Astrocyte (in vitro differentiated cells and primary cell): ENCODE results near the gene DNAJB12. TPM values are rescaled to one million over a fixed set of nuclear protein-coding genes. Genes with fewer than 3 reads are reported as not detected.
A peak's percentile ranks its signal among the peaks of the same experiment; 100 is the strongest.

Experiments
- DNase-seq: peaks from one replicate; pipeline ENCODE4 v3.0.0-alpha.2; 2010; ENCODE audit warnings: low read depth
- FAIRE-seq: peaks from 2 replicates; lab custom pipeline; 2011; peaks lifted over from hg19 to GRCh38; lab: Jason Lieb, UNC
- H2AFZ ChIP-seq: 2 replicates; pipeline ENCODE4 v1.6.0; 2012; ENCODE audit warnings: low read depth, low read length, inconsistent platforms
- H3K27ac ChIP-seq: 2 replicates; pipeline ENCODE4 v1.5.1; 2011; ENCODE audit warnings: low read depth, low read length, inconsistent platforms
- H3K27me3 ChIP-seq: 2 replicates; pipeline ENCODE4 v1.6.0; 2011; ENCODE audit warnings: low read length, inconsistent platforms; ENCODE audit not compliant: insufficient read depth
- H3K36me3 ChIP-seq: 2 replicates; pipeline ENCODE4 v1.5.1; 2011; ENCODE audit warnings: low read length, inconsistent platforms; ENCODE audit not compliant: insufficient read depth
- H3K4me1 ChIP-seq: 2 replicates; pipeline ENCODE4 v1.5.1; 2011; ENCODE audit warnings: low read length, inconsistent platforms; ENCODE audit not compliant: insufficient read depth
- H3K4me2 ChIP-seq: 2 replicates; pipeline ENCODE4 v1.6.0; 2012; ENCODE audit warnings: low read length, inconsistent platforms
- H3K4me3 ChIP-seq: 2 replicates; pipeline ENCODE4 v1.5.1; 2011; ENCODE audit warnings: low read depth, mild to moderate bottlenecking, low read length, inconsistent platforms; ENCODE audit not compliant: insufficient read depth
- H3K79me2 ChIP-seq: 2 replicates; pipeline ENCODE4 v1.6.0; 2012; ENCODE audit warnings: mild to moderate bottlenecking, low read length, inconsistent platforms; ENCODE audit not compliant: insufficient read depth
- H3K9ac ChIP-seq: 2 replicates; pipeline ENCODE4 v1.6.0; 2012; ENCODE audit warnings: mild to moderate bottlenecking, low read length, inconsistent platforms
- H3K9me3 ChIP-seq: 2 replicates; pipeline ENCODE4 v1.5.1; 2012; ENCODE audit warnings: low read depth, mild to moderate bottlenecking, low read length, inconsistent platforms; ENCODE audit not compliant: insufficient read depth
- H4K20me1 ChIP-seq: 2 replicates; pipeline ENCODE4 v1.6.0; 2012; ENCODE audit warnings: low read length, inconsistent platforms; ENCODE audit not compliant: insufficient read depth
- H3K27ac Mint-ChIP-seq: one replicate; pipeline ENCODE4 v1.8.0; 2021; ENCODE audit warnings: mild to moderate bottlenecking, mixed read lengths; ENCODE audit not compliant: unreplicated experiment
- H3K27me3 Mint-ChIP-seq: one replicate; pipeline ENCODE4 v1.8.0; 2021; ENCODE audit warnings: low read depth, mixed read lengths; ENCODE audit not compliant: unreplicated experiment
- H3K36me3 Mint-ChIP-seq: one replicate; pipeline ENCODE4 v1.8.0; 2021; ENCODE audit warnings: low read depth, mixed read lengths; ENCODE audit not compliant: unreplicated experiment
- H3K4me1 Mint-ChIP-seq: one replicate; pipeline ENCODE4 v1.8.0; 2021; ENCODE audit warnings: low read depth, mixed read lengths; ENCODE audit not compliant: unreplicated experiment
- H3K4me3 Mint-ChIP-seq: one replicate; pipeline ENCODE4 v1.8.0; 2021; ENCODE audit warnings: mild to moderate bottlenecking, moderate library complexity, mixed read lengths; ENCODE audit not compliant: unreplicated experiment
- H3K9me3 Mint-ChIP-seq: one replicate; pipeline ENCODE4 v1.8.0; 2021; ENCODE audit warnings: mild to moderate bottlenecking, mixed read lengths; ENCODE audit not compliant: unreplicated experiment
- CTCF ChIP-seq: IDR thresholded peaks from 2 replicates; pipeline ENCODE4 v1.5.1; 2011; ENCODE audit warnings: low read depth, mild to moderate bottlenecking, inconsistent platforms, low read length, moderate library complexity; ENCODE audit not compliant: insufficient read depth
- EZH2 ChIP-seq: IDR thresholded peaks from 2 replicates; pipeline ENCODE4 v1.6.1; 2012; ENCODE audit warnings: mild to moderate bottlenecking, low read length, inconsistent platforms; ENCODE audit not compliant: insufficient read depth
- total RNA-seq: library from RNA; stranded (reverse); gene quantifications from 2 replicates; pipeline ENCODE4 v1.2.1, GENCODE V29; 2021

Gene DNAJB12
- total RNA-seq, 1 donor from 2014 or later: 24.3 TPM

DNA sequence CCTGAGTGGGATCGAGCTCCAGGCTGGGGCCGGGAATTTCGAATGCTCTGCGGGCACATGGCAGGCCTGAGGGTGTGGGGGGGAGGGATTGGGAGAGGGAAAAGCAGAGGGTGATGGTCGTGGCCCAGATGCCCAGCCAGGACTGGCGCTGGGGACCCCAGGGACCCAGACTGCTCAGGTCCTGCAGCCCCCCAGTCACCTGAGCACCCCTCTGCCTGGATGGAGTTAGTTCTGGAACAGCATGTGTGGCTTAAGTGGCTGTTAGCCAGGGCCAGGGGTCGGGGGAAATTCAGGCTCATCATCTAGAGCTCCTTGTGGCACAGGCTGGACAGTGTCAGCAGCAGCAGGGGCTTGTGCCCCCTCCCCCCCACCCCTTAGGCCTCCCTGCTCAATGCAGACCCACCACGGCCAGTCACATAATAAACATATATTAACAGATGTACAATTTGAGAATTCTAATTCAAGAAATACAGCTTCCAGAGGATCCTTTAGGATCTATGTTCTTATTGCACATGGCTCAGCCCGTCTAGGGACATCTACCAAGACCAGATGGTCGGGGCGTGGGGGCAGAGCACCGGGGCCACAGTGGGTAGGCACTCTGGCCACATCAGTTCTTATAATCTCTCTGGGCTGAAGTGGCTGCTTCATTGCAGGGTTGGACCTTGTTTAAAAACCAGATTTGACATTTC, 22.2 kb downstream of the DNAJB12 start:
- DNase-seq: no peak
- Histone ChIP-seq H3K4me3 (no peak overlapping the region), H3K4me1 (peaks cover 55% of the 10 kb centered on the region), H3K9ac (no peak overlapping the region), H3K9me3 (no peaks in the 10 kb centered on the region), H4K20me1 (peaks cover 6% of the 10 kb centered on the region), H3K27me3 (no peaks in the 10 kb centered on the region), H2AFZ (no peak overlapping the region), H3K4me2 (no peak overlapping the region), H3K36me3 (peaks cover 14% of the 10 kb centered on the region), H3K27ac (peak overlapping the region; percentile 34), H3K79me2 (no peaks in the 10 kb centered on the region)
- Mint-ChIP-seq H3K4me3 (peak overlapping the region; percentile 40), H3K36me3 (peaks cover 5% of the 10 kb centered on the region), H3K9me3 (no peaks in the 10 kb centered on the region), H3K4me1 (peaks cover 36% of the 10 kb centered on the region), H3K27me3 (no peaks in the 10 kb centered on the region), H3K27ac (peak overlapping the region; percentile 58)
- no peak for FAIRE-seq
- TF ChIP-seq EZH2: no peak
- TF ChIP-seq CTCF: no peak

DNA sequence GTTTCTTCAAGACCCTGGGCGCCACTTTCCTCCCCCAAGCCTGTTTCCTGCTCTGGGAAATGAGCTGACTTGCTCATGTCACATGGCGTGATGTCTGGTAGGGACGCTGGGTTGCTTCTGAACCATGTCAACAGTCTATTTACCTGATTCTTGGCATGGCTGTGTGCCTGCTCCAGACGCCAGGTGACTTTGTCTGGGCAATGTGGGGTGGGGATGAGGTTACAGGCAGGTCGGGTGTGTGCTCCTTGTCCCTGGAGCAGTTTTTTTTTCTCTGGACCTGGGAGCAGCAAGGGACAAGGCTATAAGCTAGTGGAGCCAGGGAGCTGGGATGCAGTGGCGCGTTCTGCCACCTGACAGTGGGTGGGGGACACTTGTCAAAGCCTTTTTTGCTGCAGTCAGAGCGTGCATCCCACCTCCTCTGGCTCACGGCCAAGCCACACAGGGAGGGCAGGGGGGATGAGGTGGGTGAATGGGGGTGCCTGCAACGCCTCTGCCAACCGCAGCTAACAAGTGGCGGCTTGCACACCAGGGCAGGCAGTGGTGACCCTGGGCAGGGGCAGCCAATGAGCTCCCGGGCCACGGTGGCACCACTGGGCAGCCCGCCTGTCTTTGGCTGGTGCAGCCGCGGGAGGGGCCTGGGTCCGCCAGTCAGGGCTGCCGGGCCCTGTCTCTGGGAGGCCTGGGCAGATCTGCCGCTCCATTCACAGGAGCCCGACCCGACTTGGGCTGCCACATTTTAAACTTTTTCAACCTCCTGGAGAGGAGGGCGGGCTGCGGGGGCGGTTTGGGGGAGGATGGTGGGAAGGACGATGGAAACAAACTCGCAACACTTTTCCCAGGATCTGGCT, 22.9 kb downstream of the DNAJB12 start:
- H3K9ac ChIP-seq: peak overlapping the region; percentile 43
- peak; percentile 78 for DNase-seq
- peaks cover 2% of the 10 kb centered on the region for H4K20me1 ChIP-seq

More for the DNA sequence above, 22.9 kb downstream of the DNAJB12 start:
- H3K27me3 ChIP-seq: no peaks in the 10 kb centered on the region
- no peak for TF ChIP-seq EZH2
- TF ChIP-seq CTCF: no peak
- H3K27ac Mint-ChIP-seq: peak overlapping the region; percentile 81
- H3K36me3 Mint-ChIP-seq: peaks cover 5% of the 10 kb centered on the region
- H3K4me3 Mint-ChIP-seq: peak overlapping the region; percentile 62
- H2AFZ ChIP-seq: no peak overlapping the region
- peak overlapping the region; percentile 59 for H3K4me2 ChIP-seq
- no peaks in the 10 kb centered on the region for H3K9me3 ChIP-seq
- FAIRE-seq: no peak
- peaks cover 52% of the 10 kb centered on the region for H3K4me1 ChIP-seq
- H3K27ac ChIP-seq: peak overlapping the region; percentile 34
- H3K9me3 Mint-ChIP-seq: no peaks in the 10 kb centered on the region
- no peak overlapping the region for H3K4me3 ChIP-seq
- no peaks in the 10 kb centered on the region for H3K27me3 Mint-ChIP-seq
- H3K79me2 ChIP-seq: no peaks in the 10 kb centered on the region
- peaks cover 14% of the 10 kb centered on the region for H3K36me3 ChIP-seq
- H3K4me1 Mint-ChIP-seq: peaks cover 37% of the 10 kb centered on the region
